Measurements from ENCODE around the gene ACY1. TPM values are rescaled to one million over a fixed set of nuclear protein-coding genes. Genes with fewer than 3 reads are reported as not detected.

Gene ACY1
- total RNA-seq, 2 experiments from 2014 or later = 74.7 to 75.5 TPM

GRCh38 chr3:51997935-51998596 lies 14.7 kb downstream of the ACY1 start:
- Mint-ChIP-seq H3K4me1 (peaks cover 21% of the 10 kb centered on the region), H3K36me3 (peaks cover 28% of the 10 kb centered on the region), H3K27ac (no peak overlapping the region), H3K27me3 (peaks cover 3% of the 10 kb centered on the region), H3K9me3 (no peaks in the 10 kb centered on the region), H3K4me3 (no peak overlapping the region)
- DNase-seq = no peak

DNA sequence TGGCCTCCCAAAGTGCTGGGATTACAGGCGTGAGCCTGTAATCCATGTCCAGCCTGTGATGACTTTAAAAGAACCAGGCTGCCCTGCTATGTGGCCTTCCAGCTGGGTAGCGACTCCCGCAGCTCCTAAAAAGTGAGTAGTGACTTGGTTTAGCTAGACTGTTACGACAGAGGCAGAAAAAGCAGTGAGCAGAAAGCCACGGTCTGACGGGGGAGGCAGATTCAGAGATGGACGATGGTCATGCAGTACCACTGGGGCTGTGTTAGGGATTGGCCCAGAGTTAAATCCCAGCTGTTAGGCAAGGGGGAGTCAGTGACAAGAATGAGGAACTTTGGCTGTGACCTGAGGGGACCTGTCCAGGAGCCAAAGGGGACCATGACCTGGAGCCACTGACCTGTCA lies 15.4 kb downstream of the ACY1 start:
- Mint-ChIP-seq H3K27ac (no peak overlapping the region), H3K27me3 (no peaks in the 10 kb centered on the region), H3K9me3 (no peaks in the 10 kb centered on the region), H3K4me3 (no peak overlapping the region), H3K36me3 (peaks cover 21% of the 10 kb centered on the region), H3K4me1 (peaks cover 18% of the 10 kb centered on the region)
- no peak for DNase-seq

GRCh38 chr3:51999846-52000245 lies 16.5 kb downstream of the ACY1 start:
- peaks cover 8% of the 10 kb centered on the region for H3K4me1 Mint-ChIP-seq
- no peak for DNase-seq
- H3K4me3 Mint-ChIP-seq = no peak overlapping the region

DNA sequence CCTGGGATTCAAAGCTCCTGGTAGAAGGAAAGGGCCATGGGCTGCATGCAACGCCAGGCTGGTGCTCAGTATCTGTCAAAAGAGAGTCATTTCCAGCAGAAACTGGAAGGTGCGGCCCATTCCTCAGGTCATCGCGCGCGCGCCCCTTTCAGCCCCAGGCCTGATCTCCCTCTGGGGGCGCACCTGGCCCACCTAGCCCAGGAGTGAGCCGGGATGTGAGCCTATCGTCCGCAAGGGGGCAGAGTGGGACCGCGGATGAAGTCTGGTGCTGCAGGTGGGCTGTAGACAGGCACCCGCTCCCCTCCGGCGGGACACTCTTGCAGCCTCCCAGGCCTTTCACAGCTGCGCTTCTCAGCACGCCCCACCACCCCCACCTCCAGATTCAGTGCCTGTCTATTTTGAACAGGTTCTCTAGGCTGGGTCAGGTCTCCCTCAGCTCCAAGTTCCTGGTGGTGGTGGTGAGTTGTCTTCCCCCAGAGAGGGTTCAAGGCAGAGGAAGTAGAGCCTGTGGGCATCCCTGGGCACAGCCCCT lies 18.2 kb downstream of the ACY1 start:
- Mint-ChIP-seq H3K9me3 (no peaks in the 10 kb centered on the region), H3K27me3 (no peaks in the 10 kb centered on the region), H3K27ac (no peak overlapping the region), H3K36me3 (no peaks in the 10 kb centered on the region), H3K4me1 (peaks cover 12% of the 10 kb centered on the region), H3K4me3 (no peak overlapping the region)
- DNase-seq = peak; percentile 88

More at GRCh38 chr3:51999846-52000245, 16.5 kb downstream of the ACY1 start:
- no peaks in the 10 kb centered on the region for H3K9me3 Mint-ChIP-seq
- H3K36me3 Mint-ChIP-seq = peaks cover 10% of the 10 kb centered on the region
- H3K27me3 Mint-ChIP-seq = no peaks in the 10 kb centered on the region
- H3K27ac Mint-ChIP-seq = no peak overlapping the region

- Mint-ChIP-seq H3K27me3 (no peaks in the 10 kb centered on the region), H3K27ac (no peak overlapping the region), H3K4me1 (peaks cover 12% of the 10 kb centered on the region), H3K36me3 (no peaks in the 10 kb centered on the region), H3K9me3 (no peaks in the 10 kb centered on the region), H3K4me3 (no peak overlapping the region)
- no peak for DNase-seq
Observed at GRCh38 chr3:52002748-52003147, 19.4 kb downstream of the ACY1 start.

DNA sequence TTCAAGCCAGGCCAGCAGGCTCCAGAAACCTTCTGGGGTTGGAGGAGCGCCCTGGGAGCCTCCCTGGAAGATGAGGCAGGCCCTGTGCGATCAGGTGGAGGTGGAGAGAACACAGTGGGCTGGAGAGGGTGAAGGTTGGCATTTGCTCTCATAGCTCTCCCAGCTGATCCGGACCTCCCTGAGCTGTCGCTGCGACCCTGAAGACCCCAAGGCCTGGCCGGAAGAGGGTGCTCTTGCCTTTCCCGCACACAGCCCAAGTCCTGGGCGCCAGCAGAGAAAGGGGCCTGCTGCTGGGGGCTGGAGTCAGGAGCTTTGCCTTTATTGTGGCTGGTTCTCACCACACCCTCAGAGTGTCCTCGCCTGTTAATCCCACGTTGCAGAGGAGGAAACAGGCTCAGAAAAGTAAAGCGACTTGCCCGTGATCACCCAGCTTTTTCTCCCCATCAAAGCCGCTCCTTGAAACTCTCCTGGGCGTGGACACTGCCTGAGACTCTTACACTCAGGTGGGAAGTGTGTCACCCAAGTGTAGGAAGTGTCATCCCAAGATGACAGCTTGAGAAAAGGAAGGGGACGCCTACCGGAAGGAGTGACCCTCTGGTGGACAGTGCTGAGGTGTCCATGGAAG lies 20.9 kb downstream of the ACY1 start:
- H3K4me1 Mint-ChIP-seq = peaks cover 12% of the 10 kb centered on the region
- no peak overlapping the region for H3K27ac Mint-ChIP-seq
- no peaks in the 10 kb centered on the region for H3K9me3 Mint-ChIP-seq

DNA sequence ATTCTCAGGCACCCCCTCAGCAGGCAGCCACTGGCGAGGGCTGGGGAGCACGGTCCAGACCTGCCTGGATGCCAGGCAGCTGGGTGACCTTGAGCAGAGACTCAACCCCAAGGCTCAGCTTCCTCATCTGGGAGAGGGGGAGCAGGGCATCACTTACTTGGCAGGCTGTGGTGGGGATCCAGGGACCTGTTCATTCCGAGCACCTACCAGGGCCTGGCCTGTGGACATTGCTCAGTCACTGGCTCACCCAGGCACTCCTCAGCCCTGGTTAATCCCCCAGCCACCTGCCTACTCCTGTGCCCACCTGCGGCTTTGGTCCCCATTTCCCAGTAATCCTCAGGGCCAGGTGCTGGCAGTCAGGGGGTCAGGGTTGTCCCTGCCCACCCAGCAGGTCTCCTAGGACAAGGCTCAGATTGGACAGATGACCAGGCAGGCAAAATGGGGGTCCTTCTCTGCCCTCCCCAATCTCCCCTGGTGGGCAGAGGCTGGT lies 21.6 kb downstream of the ACY1 start:
- no peak overlapping the region for H3K4me3 Mint-ChIP-seq
- DNase-seq = no peak
- no peak overlapping the region for H3K27ac Mint-ChIP-seq
- H3K27me3 Mint-ChIP-seq = no peaks in the 10 kb centered on the region
- peaks cover 12% of the 10 kb centered on the region for H3K4me1 Mint-ChIP-seq
- no peaks in the 10 kb centered on the region for H3K36me3 Mint-ChIP-seq
- no peaks in the 10 kb centered on the region for H3K9me3 Mint-ChIP-seq

More for the DNA sequence above, 20.9 kb downstream of the ACY1 start:
- Mint-ChIP-seq H3K36me3 (no peaks in the 10 kb centered on the region), H3K27me3 (no peaks in the 10 kb centered on the region), H3K4me3 (no peak overlapping the region)
- DNase-seq = no peak

- Mint-ChIP-seq H3K4me3 (no peak overlapping the region), H3K36me3 (no peaks in the 10 kb centered on the region), H3K9me3 (no peaks in the 10 kb centered on the region), H3K27me3 (no peaks in the 10 kb centered on the region), H3K4me1 (peaks cover 12% of the 10 kb centered on the region), H3K27ac (no peak overlapping the region)
- no peak for DNase-seq
Observed at GRCh38 chr3:52005571-52005986, 22.2 kb downstream of the ACY1 start.

DNA sequence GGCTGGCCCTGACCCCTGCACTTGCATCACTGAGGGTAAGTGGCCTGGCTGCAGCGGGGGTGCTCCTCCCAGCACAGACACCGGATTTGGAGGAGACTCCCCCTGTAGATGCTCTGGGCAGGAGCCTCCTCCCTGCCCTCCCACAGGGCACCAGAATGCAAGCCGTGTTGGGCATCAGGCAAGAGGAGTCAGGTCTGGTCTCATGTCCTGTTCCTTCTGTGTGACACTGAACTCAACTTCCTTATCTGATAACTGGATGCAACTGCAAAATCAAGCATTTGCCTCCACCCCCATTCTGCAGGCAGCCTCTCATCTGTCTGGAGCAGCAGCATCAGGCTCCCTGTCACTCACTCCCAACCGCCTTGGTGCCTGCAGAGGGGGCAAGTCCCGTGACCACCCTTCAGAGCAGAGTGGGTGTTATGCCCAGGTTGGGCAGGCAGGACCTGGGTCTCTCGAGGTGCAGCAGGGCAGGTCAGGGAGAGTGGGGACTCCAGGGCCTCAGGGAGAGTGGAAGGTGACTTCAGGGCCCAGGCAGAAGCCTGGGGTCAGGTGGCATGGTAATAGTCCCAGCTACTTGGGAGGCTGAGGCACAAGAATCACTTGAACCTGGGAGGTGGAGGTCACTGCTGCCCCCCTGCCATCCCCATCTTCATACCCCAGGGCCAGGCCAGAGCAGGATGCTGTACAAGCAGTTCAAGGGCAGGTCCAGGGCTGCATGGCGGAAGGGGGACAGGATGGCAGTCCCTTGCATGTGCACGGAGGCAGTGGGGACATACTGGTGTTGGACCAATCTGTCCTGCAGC lies 22.9 kb downstream of the ACY1 start:
- H3K27me3 Mint-ChIP-seq = no peaks in the 10 kb centered on the region
- H3K36me3 Mint-ChIP-seq = no peaks in the 10 kb centered on the region
- no peak for DNase-seq
- no peaks in the 10 kb centered on the region for H3K9me3 Mint-ChIP-seq
- H3K4me3 Mint-ChIP-seq = no peak overlapping the region
- no peak overlapping the region for H3K27ac Mint-ChIP-seq
- peaks cover 12% of the 10 kb centered on the region for H3K4me1 Mint-ChIP-seq

- H3K9me3 Mint-ChIP-seq = no peaks in the 10 kb centered on the region
- H3K4me3 Mint-ChIP-seq = no peak overlapping the region
- no peaks in the 10 kb centered on the region for H3K36me3 Mint-ChIP-seq
- no peaks in the 10 kb centered on the region for H3K27me3 Mint-ChIP-seq
- H3K4me1 Mint-ChIP-seq = peaks cover 7% of the 10 kb centered on the region
- no peak for DNase-seq
- H3K27ac Mint-ChIP-seq = no peak overlapping the region
Observed at GRCh38 chr3:52006820-52007133, 23.4 kb downstream of the ACY1 start.

- Mint-ChIP-seq H3K4me1 (peaks cover 4% of the 10 kb centered on the region), H3K27ac (no peak overlapping the region), H3K9me3 (no peaks in the 10 kb centered on the region), H3K36me3 (no peaks in the 10 kb centered on the region), H3K27me3 (no peaks in the 10 kb centered on the region), H3K4me3 (no peak overlapping the region)
- DNase-seq = no peak
Observed at GRCh38 chr3:52007291-52007690, 24.0 kb downstream of the ACY1 start.

DNA sequence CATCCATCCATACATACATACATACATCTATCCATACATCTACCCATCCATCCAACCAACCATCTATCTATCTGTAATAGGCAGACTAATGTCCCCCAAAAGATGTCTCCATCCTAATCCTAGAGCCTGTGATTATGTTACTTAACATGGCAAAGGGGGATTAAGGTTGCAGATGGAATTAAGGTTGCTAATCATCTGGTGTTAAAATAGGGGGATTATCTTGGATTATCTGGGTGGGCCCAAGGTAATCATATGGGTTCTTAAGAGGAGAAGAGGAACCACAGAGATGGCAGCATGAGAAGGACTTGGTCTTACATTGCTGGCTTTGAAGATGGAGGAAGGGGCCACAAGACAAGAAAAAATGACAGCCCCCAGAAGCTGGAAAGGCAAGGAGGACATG lies 27.1 kb downstream of the ACY1 start:
- no peaks in the 10 kb centered on the region for H3K36me3 Mint-ChIP-seq
- H3K4me3 Mint-ChIP-seq = no peak overlapping the region
- DNase-seq = no peak
- H3K4me1 Mint-ChIP-seq = peaks cover 4% of the 10 kb centered on the region
- H3K27me3 Mint-ChIP-seq = no peaks in the 10 kb centered on the region
- no peaks in the 10 kb centered on the region for H3K9me3 Mint-ChIP-seq
- H3K27ac Mint-ChIP-seq = no peak overlapping the region

DNA sequence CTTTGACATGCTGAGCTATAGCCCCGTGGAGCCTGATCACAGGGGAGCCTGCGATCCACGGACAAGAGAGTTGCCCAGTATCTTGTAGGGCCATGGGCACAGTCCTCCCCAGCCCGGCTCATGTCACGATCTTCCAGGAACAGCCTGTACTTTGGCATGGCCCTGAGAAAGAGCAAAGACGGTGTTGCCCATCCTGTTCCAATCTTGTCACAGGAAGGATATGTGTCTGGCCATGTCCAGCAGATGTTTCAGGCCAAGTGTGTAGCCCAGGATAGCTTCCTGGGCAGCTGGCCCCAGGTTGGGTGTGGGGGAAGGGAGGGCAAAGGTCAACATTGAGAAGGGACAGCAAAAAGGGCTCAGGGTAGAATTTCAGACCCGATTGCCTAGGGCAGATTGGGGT lies 29.4 kb downstream of the ACY1 start:
- Mint-ChIP-seq H3K36me3 (no peaks in the 10 kb centered on the region), H3K27ac (no peak overlapping the region), H3K4me3 (no peak overlapping the region), H3K27me3 (no peaks in the 10 kb centered on the region), H3K9me3 (no peaks in the 10 kb centered on the region), H3K4me1 (no peaks in the 10 kb centered on the region)
- DNase-seq = no peak

- H3K27ac Mint-ChIP-seq = no peak overlapping the region
- H3K4me1 Mint-ChIP-seq = no peaks in the 10 kb centered on the region
- no peak for DNase-seq
- no peak overlapping the region for H3K4me3 Mint-ChIP-seq
- H3K9me3 Mint-ChIP-seq = no peaks in the 10 kb centered on the region
- H3K36me3 Mint-ChIP-seq = no peaks in the 10 kb centered on the region
- H3K27me3 Mint-ChIP-seq = no peaks in the 10 kb centered on the region
Observed at GRCh38 chr3:52013802-52014598, 30.7 kb downstream of the ACY1 start.

- H3K9me3 Mint-ChIP-seq = no peaks in the 10 kb centered on the region
- H3K27ac Mint-ChIP-seq = no peak overlapping the region
- H3K36me3 Mint-ChIP-seq = no peaks in the 10 kb centered on the region
- H3K4me3 Mint-ChIP-seq = no peak overlapping the region
- no peaks in the 10 kb centered on the region for H3K27me3 Mint-ChIP-seq
- DNase-seq = no peak
- no peaks in the 10 kb centered on the region for H3K4me1 Mint-ChIP-seq
Observed at GRCh38 chr3:52014613-52015012, 31.3 kb downstream of the ACY1 start.
